ENCODE measurements around the gene GYPA. TPM values are rescaled to one million over a fixed set of nuclear protein-coding genes. Genes with fewer than 3 reads are reported as not detected.
"Not testable (repeated sequence)": the region's sequence is repeated elsewhere in the genome, so short reads cannot be mapped to it uniquely, and the experiment has no call there.

Gene GYPA
- total RNA-seq, 1 donor from 2014 or later = not detected

GRCh38 chr4:144125109-144125508 lies 15.4 kb downstream of the GYPA start:
- not testable (repeated sequence) for DNase-seq (ENCODE audit: low read depth); H3K27me3 ChIP-seq (ENCODE audit: control insufficient read depth, insufficient read depth, low read length); H3K4me3 ChIP-seq (ENCODE audit: low read depth, low read length); H3K36me3 ChIP-seq (ENCODE audit: control insufficient read depth, insufficient read depth, low read length)

GRCh38 chr4:144123982-144124635 lies 16.4 kb downstream of the GYPA start:
- H3K4me3 ChIP-seq (ENCODE audit: low read depth, low read length); H3K36me3 ChIP-seq (ENCODE audit: control insufficient read depth, insufficient read depth, low read length); H3K27me3 ChIP-seq (ENCODE audit: control insufficient read depth, insufficient read depth, low read length): not testable (repeated sequence)

GRCh38 chr4:144123269-144123668 lies 17.2 kb downstream of the GYPA start:
- not testable (repeated sequence) for H3K27me3 ChIP-seq (ENCODE audit: control insufficient read depth, insufficient read depth, low read length); H3K36me3 ChIP-seq (ENCODE audit: control insufficient read depth, insufficient read depth, low read length); DNase-seq (ENCODE audit: low read depth); H3K4me3 ChIP-seq (ENCODE audit: low read depth, low read length)

More at GRCh38 chr4:144123982-144124635, 16.4 kb downstream of the GYPA start:
- not testable (repeated sequence) for DNase-seq (ENCODE audit: low read depth)

- H3K4me3 ChIP-seq (ENCODE audit: low read depth, low read length); H3K27me3 ChIP-seq (ENCODE audit: control insufficient read depth, insufficient read depth, low read length); H3K36me3 ChIP-seq (ENCODE audit: control insufficient read depth, insufficient read depth, low read length); DNase-seq (ENCODE audit: low read depth): not testable (repeated sequence)
Observed at GRCh38 chr4:144119752-144120151, 20.8 kb downstream of the GYPA start.

- no peak for DNase-seq (ENCODE audit: low read depth)
- TF ChIP-seq CTCF (IDR thresholded peaks at IDR 0.05; ENCODE audit: insufficient read depth, low read length, poor library complexity, severe bottlenecking) = no peak
- H3K36me3 ChIP-seq (ENCODE audit: control insufficient read depth, insufficient read depth, low read length) = no peaks in the 10 kb centered on the region
- no peak overlapping the region for H3K4me3 ChIP-seq (ENCODE audit: low read depth, low read length)
- no peaks in the 10 kb centered on the region for H3K27me3 ChIP-seq (ENCODE audit: control insufficient read depth, insufficient read depth, low read length)
Observed at GRCh38 chr4:144115519-144115918, 25.0 kb downstream of the GYPA start.

GRCh38 chr4:144113546-144113945 lies 27.0 kb downstream of the GYPA start:
- no peak overlapping the region for H3K4me3 ChIP-seq (ENCODE audit: low read depth, low read length)

GRCh38 chr4:144104509-144105130 lies 35.9 kb downstream of the GYPA start:
- DNase-seq (ENCODE audit: low read depth) = no peak
- Histone ChIP-seq H3K36me3 (ENCODE audit: control insufficient read depth, insufficient read depth, low read length) (no peaks in the 10 kb centered on the region), H3K4me3 (ENCODE audit: low read depth, low read length) (no peak overlapping the region), H3K27me3 (ENCODE audit: control insufficient read depth, insufficient read depth, low read length) (no peaks in the 10 kb centered on the region)
- TF ChIP-seq CTCF (IDR thresholded peaks at IDR 0.05; ENCODE audit: insufficient read depth, low read length, poor library complexity, severe bottlenecking) = no peak

More at GRCh38 chr4:144113546-144113945, 27.0 kb downstream of the GYPA start:
- DNase-seq (ENCODE audit: low read depth) = no peak
- no peak for TF ChIP-seq CTCF (IDR thresholded peaks at IDR 0.05; ENCODE audit: insufficient read depth, low read length, poor library complexity, severe bottlenecking)
- Histone ChIP-seq H3K27me3 (ENCODE audit: control insufficient read depth, insufficient read depth, low read length) (no peaks in the 10 kb centered on the region), H3K36me3 (ENCODE audit: control insufficient read depth, insufficient read depth, low read length) (no peaks in the 10 kb centered on the region)

GRCh38 chr4:144097776-144098175 lies 42.7 kb downstream of the GYPA start:
- not testable (repeated sequence) for H3K36me3 ChIP-seq (ENCODE audit: control insufficient read depth, insufficient read depth, low read length); DNase-seq (ENCODE audit: low read depth); H3K27me3 ChIP-seq (ENCODE audit: control insufficient read depth, insufficient read depth, low read length); H3K4me3 ChIP-seq (ENCODE audit: low read depth, low read length)

GRCh38 chr4:144093995-144094394 lies 46.5 kb downstream of the GYPA start:
- not testable (repeated sequence) for H3K36me3 ChIP-seq (ENCODE audit: control insufficient read depth, insufficient read depth, low read length); H3K27me3 ChIP-seq (ENCODE audit: control insufficient read depth, insufficient read depth, low read length); H3K4me3 ChIP-seq (ENCODE audit: low read depth, low read length); DNase-seq (ENCODE audit: low read depth)

- H3K4me3 ChIP-seq (ENCODE audit: low read depth, low read length); H3K36me3 ChIP-seq (ENCODE audit: control insufficient read depth, insufficient read depth, low read length); H3K27me3 ChIP-seq (ENCODE audit: control insufficient read depth, insufficient read depth, low read length); DNase-seq (ENCODE audit: low read depth): not testable (repeated sequence)
Observed at GRCh38 chr4:144091181-144091580, 49.3 kb downstream of the GYPA start.
